ENCODE results near the gene TEDC2. TPM values are rescaled to one million over a fixed set of nuclear protein-coding genes. Genes with fewer than 3 reads are reported as not detected.

Gene TEDC2
- total RNA-seq, 1 donor from 2014 or later, result 2.5 TPM

DNA sequence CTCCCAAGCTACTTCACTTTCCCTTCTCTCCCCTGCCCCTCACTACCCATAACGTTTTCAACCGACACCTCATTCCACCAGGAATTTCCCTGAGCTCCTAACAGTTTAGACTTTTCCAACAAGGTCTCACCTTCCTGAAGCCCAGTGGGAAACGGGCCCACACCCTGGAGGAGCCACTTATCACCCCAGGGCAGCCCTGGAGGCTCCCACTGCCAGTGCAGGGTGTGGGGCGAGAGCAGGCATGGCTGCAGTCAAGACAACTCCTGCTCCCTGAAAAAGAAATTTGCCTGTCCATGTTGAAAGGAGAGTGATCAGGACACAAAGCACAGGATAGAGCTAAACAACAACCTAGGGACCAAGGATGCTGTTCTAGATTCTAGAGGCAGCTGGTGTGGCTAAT, 32.4 kb upstream of the TEDC2 start:
- intact Hi-C loops (cut with DNase I), result loop anchor here (5.0 kb wide), 1 partner anchor 75 kb away; no protein-coding TSS in a partner anchor
- Histone ChIP-seq H3K4me1 (peaks cover 20% of the 10 kb centered on the region), H3K36me3 (peaks cover 0 to 5% of the 10 kb centered on the region in 2 donors), H3K9me3 (no peaks in the 10 kb centered on the region), H3K27me3 (no peaks in the 10 kb centered on the region), H3K27ac (no peak overlapping the region), H3K4me3 (no peak overlapping the region)
- TF ChIP-seq POLR2AphosphoS5 (IDR thresholded peaks at IDR 0.05; ENCODE audit: insufficient read depth in 1 of 2, low read depth in 1 of 2), result no peak
- TF ChIP-seq POLR2A (IDR thresholded peaks at IDR 0.05), result no peak
- TF ChIP-seq, protein P1, sequence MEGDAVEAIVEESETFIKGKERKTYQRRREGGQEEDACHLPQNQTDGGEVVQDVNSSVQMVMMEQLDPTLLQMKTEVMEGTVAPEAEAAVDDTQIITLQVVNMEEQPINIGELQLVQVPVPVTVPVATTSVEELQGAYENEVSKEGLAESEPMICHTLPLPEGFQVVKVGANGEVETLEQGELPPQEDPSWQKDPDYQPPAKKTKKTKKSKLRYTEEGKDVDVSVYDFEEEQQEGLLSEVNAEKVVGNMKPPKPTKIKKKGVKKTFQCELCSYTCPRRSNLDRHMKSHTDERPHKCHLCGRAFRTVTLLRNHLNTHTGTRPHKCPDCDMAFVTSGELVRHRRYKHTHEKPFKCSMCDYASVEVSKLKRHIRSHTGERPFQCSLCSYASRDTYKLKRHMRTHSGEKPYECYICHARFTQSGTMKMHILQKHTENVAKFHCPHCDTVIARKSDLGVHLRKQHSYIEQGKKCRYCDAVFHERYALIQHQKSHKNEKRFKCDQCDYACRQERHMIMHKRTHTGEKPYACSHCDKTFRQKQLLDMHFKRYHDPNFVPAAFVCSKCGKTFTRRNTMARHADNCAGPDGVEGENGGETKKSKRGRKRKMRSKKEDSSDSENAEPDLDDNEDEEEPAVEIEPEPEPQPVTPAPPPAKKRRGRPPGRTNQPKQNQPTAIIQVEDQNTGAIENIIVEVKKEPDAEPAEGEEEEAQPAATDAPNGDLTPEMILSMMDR (IDR thresholded peaks at IDR 0.05), result no peak
- DNase-seq (ENCODE audit: extremely low spot score in 2 of 2), result no peak

DNA sequence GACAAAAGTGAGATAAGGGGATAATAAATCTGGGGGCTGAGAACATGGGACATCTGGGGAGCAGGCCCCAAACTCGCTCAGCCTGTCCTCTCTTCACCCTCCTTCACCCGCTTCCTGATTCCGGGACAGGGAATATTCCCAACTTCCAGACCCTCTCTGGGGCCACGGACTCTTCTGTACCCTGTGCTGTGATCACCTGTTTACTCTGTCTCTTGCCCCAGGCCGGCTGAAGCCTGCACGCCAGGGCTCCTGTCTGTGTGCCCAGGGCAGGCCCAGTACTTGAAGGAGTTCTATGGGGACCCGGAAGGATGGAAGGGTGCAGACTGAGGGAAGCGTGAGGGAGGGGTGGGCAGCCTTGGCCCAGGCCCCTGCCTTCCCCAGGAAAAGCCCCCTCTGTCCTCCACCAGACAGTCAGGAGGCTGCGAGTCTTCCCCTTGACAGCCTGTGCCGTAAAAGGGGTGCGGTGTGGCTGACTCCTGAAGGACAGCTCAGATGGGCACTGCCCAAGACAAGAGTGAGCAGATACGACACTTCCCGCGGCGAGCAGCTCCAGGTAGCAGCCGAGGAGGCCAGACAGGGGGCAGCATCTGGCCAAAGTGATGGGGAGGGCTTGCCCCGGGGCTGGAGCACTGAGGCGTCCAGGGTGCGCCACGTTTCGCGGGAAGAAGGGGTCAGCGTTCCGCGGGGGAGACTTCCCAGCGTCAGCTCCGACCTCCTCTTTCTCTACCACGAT, 31.7 kb upstream of the TEDC2 start:
- H3K4me1 ChIP-seq, result peaks cover 20% of the 10 kb centered on the region
- no peak for DNase-seq (ENCODE audit: extremely low spot score in 2 of 2)
- H3K9me3 ChIP-seq, result no peaks in the 10 kb centered on the region
- H3K36me3 ChIP-seq, result peaks cover 0 to 11% of the 10 kb centered on the region in 2 donors
- H3K27ac ChIP-seq, result peak overlapping the region; percentile 67
- intact Hi-C loops (cut with DNase I), result loop anchor here (5.0 kb wide), 1 partner anchor 74 kb away; no protein-coding TSS in a partner anchor
- peak overlapping the region; percentile 78 to 86 for H3K4me3 ChIP-seq
- no peaks in the 10 kb centered on the region for H3K27me3 ChIP-seq
- TF ChIP-seq, protein P1 (IDR thresholded peaks at IDR 0.05), result no peak
- TF ChIP-seq POLR2A (IDR thresholded peaks at IDR 0.05) (no peak), POLR2AphosphoS5 (IDR thresholded peaks at IDR 0.05; ENCODE audit: insufficient read depth in 1 of 2, low read depth in 1 of 2) (no peak)

DNA sequence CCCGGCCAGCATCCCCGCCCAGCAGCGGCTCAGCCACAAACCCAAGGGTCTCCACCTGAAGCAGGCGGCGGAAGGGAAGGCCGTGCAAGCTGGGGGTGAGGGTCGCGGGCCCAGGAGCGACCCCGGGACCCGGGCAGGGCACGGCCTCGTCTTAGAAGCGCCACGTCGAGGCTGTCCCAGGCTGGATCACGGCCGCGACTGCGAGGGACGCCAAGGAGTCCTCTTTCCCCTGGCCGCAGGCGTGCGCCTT, 31.2 kb upstream of the TEDC2 start:
- no peaks in the 10 kb centered on the region for H3K27me3 ChIP-seq
- peak overlapping the region; percentile 78 to 86 for H3K4me3 ChIP-seq
- DNase-seq (ENCODE audit: extremely low spot score in 2 of 2), result no peak
- H3K36me3 ChIP-seq, result peaks cover 0 to 14% of the 10 kb centered on the region in 2 donors
- TF ChIP-seq POLR2A (IDR thresholded peaks at IDR 0.05), result no peak
- TF ChIP-seq, protein P1 (IDR thresholded peaks at IDR 0.05), result peak in 1 of 3 experiments; percentile 10
- no peak for TF ChIP-seq POLR2AphosphoS5 (IDR thresholded peaks at IDR 0.05; ENCODE audit: insufficient read depth in 1 of 2, low read depth in 1 of 2)
- no peaks in the 10 kb centered on the region for H3K9me3 ChIP-seq
- H3K4me1 ChIP-seq, result peaks cover 20% of the 10 kb centered on the region
- peak overlapping the region; percentile 67 for H3K27ac ChIP-seq
- intact Hi-C loops (cut with DNase I), result loop anchor here (5.0 kb wide), 1 partner anchor 74 kb away; no protein-coding TSS in a partner anchor

DNA sequence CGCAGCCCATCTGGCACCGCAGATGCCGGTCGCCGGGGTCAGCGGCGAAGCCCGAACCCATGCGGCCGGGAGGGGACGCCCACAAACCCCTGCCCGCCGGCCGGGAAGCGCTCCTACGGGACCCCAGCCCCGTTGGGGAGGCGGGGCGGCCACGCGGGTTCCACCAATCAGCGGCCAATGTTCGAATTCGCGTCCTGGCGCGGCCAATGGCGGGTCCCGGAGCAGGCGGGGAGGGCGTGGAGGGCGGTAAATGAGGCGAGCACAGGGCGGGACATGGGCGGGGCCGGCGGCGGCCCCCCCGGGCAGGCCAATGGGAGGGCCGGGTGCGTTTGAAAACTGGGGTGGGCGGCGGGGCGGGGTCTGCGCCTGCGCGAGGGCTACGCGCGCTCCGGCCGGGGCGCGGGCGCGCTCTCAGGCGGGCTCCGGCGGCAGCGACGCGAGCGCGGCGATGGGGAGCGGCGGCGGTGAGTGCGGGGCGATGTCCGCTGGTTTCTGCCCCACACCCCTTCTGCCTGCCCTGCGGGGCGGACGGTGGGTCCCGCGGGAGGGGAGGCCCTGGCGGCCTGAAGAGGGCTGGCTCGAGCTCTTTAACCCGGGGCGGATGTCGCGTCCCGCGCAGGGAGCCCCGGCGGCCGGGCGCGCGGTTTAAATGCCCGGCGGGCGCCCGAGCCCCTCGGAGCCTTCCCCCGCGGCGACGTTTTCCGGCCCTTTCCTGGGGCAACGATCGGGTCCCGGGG, 30.7 kb upstream of the TEDC2 start, which contains the start of gene CCNF:
CCNF (plus strand) TSS at position 414 of the 737 bp plus-strand sequence; CDS start at position 449, 35 bp downstream.
- TF ChIP-seq POLR2AphosphoS5 (IDR thresholded peaks at IDR 0.05; ENCODE audit: insufficient read depth in 1 of 2, low read depth in 1 of 2) (peak in 1 of 2 donors; percentile 78), POLR2A (IDR thresholded peaks at IDR 0.05) (peak in 1 of 2 donors; percentile 52)
- TF ChIP-seq, protein P1 (IDR thresholded peaks at IDR 0.05), result no peak
- peak within 1 kb of the TSS; percentile 67 for H3K27ac ChIP-seq
- peak in 1 of 2 donors; percentile 95 for DNase-seq (ENCODE audit: extremely low spot score in 2 of 2)
- H3K36me3 ChIP-seq, result peaks cover 0 to 14% of the 10 kb centered on the region in 2 donors
- peak within 1 kb of the TSS; percentile 78 to 86 for H3K4me3 ChIP-seq
- H3K4me1 ChIP-seq, result peaks cover 20% of the 10 kb centered on the region
- intact Hi-C loops (cut with DNase I), result loop anchor here (5.0 kb wide), 1 partner anchor 73 kb away; no protein-coding TSS in a partner anchor
- no peaks in the 10 kb centered on the region for H3K9me3 ChIP-seq
- H3K27me3 ChIP-seq, result no peaks in the 10 kb centered on the region

Data from vagina (tissue), 2 donors.